Hepatocyte (in vitro differentiated cells): ENCODE results near the gene SIGLEC10. TPM values are rescaled to one million over a fixed set of nuclear protein-coding genes. Genes with fewer than 3 reads are reported as not detected.
"Not testable (repeated sequence)": the region's sequence is repeated elsewhere in the genome, so short reads cannot be mapped to it uniquely, and the experiment has no call there.

ENCODE experiments used
- DNase-seq: peaks from one replicate; pipeline ENCODE4 v3.0.0-alpha.2; 2016; ENCODE audit warnings: low spot score
- H2AFZ ChIP-seq: fragments of 200-600 bp; sonication (generic); 2 replicates; pipeline ENCODE4 v1.6.0; 2016; ENCODE audit warnings: antibody characterized with exemption, mild to moderate bottlenecking
- H3K27ac ChIP-seq: fragments of 200-600 bp; sonication (generic); 2 replicates; pipeline ENCODE4 v1.5.1; 2016; ENCODE audit warnings: mild to moderate bottlenecking
- H3K27me3 ChIP-seq: fragments of 200-600 bp; sonication (generic); 2 replicates; pipeline ENCODE4 v1.6.1; 2016
- H3K36me3 ChIP-seq: fragments of 200-600 bp; sonication (generic); replicated peaks from 2 replicates; pipeline ENCODE4 v1.5.1; 2016; ENCODE audit warnings: low read depth; ENCODE audit not compliant: insufficient read depth
- H3K4me1 ChIP-seq: fragments of 200-600 bp; sonication (generic); 2 replicates; pipeline ENCODE4 v1.5.1; 2016; ENCODE audit warnings: mild to moderate bottlenecking, moderate library complexity; ENCODE audit not compliant: insufficient read depth
- H3K4me2 ChIP-seq: fragments of 200-600 bp; sonication (generic); 2 replicates; pipeline ENCODE4 v1.6.0; 2016
- H3K4me3 ChIP-seq: fragments of 200-600 bp; sonication (generic); 2 replicates; pipeline ENCODE4 v1.5.1; 2016; ENCODE audit warnings: mild to moderate bottlenecking
- H3K79me2 ChIP-seq: fragments of 200-600 bp; sonication (generic); 2 replicates; pipeline ENCODE4 v1.6.0; 2017; ENCODE audit warnings: mild to moderate bottlenecking
- H3K9me2 ChIP-seq: fragments of 200-600 bp; sonication (generic); replicated peaks from 2 replicates; pipeline ENCODE4 v1.6.0; 2017; ENCODE audit warnings: mild to moderate bottlenecking; ENCODE audit not compliant: insufficient read depth
- H3K9me3 ChIP-seq: fragments of 200-600 bp; sonication (generic); 2 replicates; pipeline ENCODE4 v1.5.1; 2016; ENCODE audit warnings: low read depth, mild to moderate bottlenecking
- H4K20me1 ChIP-seq: fragments of 200-600 bp; sonication (generic); 2 replicates; pipeline ENCODE4 v1.6.0; 2016; ENCODE audit warnings: mild to moderate bottlenecking; ENCODE audit not compliant: insufficient read depth, poor library complexity, severe bottlenecking
- CTCF ChIP-seq: fragments of 200-600 bp; sonication (generic); IDR thresholded peaks from 2 replicates; pipeline ENCODE4 v1.5.1; 2016; ENCODE audit warnings: antibody characterized with exemption, mild to moderate bottlenecking; ENCODE audit not compliant: poor library complexity
- EZH2 ChIP-seq: fragments of 200-600 bp; sonication (generic); IDR thresholded peaks from 2 replicates; pipeline ENCODE4 v1.6.1; 2016; ENCODE audit warnings: antibody characterized with exemption, mild to moderate bottlenecking, borderline replicate concordance
- EZH2phosphoT487 ChIP-seq: fragments of 200-600 bp; sonication (generic); IDR thresholded peaks from one replicate; pipeline ENCODE4 v1.6.1; 2018; ENCODE audit warnings: antibody characterized with exemption, mild to moderate bottlenecking, low read depth, moderate library complexity; ENCODE audit not compliant: unreplicated experiment, severe bottlenecking
- WGBS: methylation state at CpG from one replicate; pipeline ENCODE4 v1.1.6; 2016; ENCODE audit warnings: low lambda C conversion rate; ENCODE audit errors: missing lambda C conversion rate; 5-methylcytosine and 5-hydroxymethylcytosine counted together
- polyA plus RNA-seq: library from polyadenylated mRNA; unstranded; fragments of >200 nt; fragmentation: Nextera tagmentation; extraction: Ambion mirVana; gene quantifications from 2 replicates; pipeline ENCODE4 v1.2.1, GENCODE V29; 2016
- total RNA-seq: library from RNA; depleted of rRNA; stranded (reverse); fragments of >200 nt; gene quantifications from 2 replicates; pipeline ENCODE4 v1.2.3, GENCODE V29; 2014

The SIGLEC10 gene
- total and polyA plus RNA-seq, 2 experiments from 2014 or later: 1.6 TPM; not detected in 1

DNA sequence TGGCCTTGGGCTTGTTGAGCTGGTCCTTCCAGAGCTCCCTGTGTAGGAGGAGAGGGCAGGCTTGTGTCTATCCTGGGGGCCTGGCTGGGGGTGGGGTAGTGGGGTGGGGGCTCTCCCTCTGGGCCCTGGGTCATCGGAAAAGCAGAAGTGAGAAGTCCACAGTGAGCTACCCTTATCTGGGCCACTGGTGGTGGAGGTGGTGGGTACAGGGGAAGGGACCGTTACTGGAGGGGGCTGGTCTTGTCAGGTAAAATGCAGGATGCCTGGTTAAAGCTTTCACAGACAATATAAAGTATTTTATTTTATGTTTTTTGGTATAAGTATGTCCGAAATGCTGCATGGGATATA lies 342 bp upstream of the SIGLEC10 start:
- no peak for TF ChIP-seq EZH2phosphoT487
- no peak for TF ChIP-seq EZH2
- no peak for TF ChIP-seq CTCF
- H3K9me3 ChIP-seq: no peaks in the 10 kb centered on the region
- H3K4me3 ChIP-seq: no peak overlapping the region
- no peaks in the 10 kb centered on the region for H4K20me1 ChIP-seq
- H3K79me2 ChIP-seq: no peaks in the 10 kb centered on the region
- WGBS: 88% methylated on average over 2 of the region's 3 CpGs
- no peak overlapping the region for H3K27ac ChIP-seq
- H3K4me1 ChIP-seq: no peaks in the 10 kb centered on the region
- no peaks in the 10 kb centered on the region for H3K36me3 ChIP-seq
- no peaks in the 10 kb centered on the region for H3K9me2 ChIP-seq
- no peak overlapping the region for H2AFZ ChIP-seq
- H3K27me3 ChIP-seq: no peaks in the 10 kb centered on the region
- no peak overlapping the region for H3K4me2 ChIP-seq
- no peak for DNase-seq

DNA sequence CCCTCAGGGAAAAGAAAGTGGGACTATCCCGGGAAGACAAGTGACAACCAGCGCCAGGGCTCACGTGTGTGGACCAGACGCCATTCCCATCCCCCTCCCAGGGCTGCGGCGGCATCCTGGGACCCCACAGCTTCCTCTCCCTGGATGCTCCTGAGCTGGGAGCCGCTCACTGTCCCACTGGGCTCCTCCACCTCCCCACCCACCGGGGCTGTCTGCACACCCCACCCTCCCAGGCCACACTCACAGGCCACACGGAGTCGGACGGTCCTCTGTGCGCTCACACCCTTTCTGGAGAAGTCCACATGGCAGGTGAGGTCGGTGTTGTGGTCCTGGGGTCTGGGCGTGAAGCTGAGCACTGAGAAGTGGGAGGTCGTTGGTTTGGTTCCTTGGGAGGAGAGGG lies 1.0 kb downstream of the SIGLEC10 start:
- H3K27me3 ChIP-seq, DNase-seq, H3K9me2 ChIP-seq, H3K4me2 ChIP-seq, H3K27ac ChIP-seq, H3K4me1 ChIP-seq, H3K9me3 ChIP-seq, H4K20me1 ChIP-seq, H3K79me2 ChIP-seq, H2AFZ ChIP-seq, H3K36me3 ChIP-seq, H3K4me3 ChIP-seq: not testable (repeated sequence)
- WGBS: 83% methylated on average over 15 of the region's 15 CpGs

DNA sequence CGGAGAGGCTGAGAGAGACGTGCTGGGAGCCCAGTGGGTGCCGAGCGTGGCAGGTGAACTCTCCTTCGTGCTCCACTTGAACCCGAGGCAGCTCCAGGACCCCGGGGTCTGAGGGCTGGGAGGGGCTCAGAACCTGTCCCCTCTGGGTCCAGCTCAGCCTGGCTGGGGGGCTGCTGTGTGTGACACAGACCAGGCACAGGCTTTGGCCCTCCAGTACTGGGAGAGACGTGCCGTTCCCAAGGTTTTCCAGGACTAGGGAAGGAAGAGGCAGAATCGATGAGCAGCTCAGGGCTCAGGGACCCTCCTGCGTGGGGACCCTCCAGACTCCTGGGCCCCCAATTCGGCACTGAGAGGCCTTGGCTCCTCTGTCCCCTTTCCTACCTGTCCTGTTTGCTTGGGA lies 2.3 kb downstream of the SIGLEC10 start:
- no peaks in the 10 kb centered on the region for H4K20me1 ChIP-seq

DNA sequence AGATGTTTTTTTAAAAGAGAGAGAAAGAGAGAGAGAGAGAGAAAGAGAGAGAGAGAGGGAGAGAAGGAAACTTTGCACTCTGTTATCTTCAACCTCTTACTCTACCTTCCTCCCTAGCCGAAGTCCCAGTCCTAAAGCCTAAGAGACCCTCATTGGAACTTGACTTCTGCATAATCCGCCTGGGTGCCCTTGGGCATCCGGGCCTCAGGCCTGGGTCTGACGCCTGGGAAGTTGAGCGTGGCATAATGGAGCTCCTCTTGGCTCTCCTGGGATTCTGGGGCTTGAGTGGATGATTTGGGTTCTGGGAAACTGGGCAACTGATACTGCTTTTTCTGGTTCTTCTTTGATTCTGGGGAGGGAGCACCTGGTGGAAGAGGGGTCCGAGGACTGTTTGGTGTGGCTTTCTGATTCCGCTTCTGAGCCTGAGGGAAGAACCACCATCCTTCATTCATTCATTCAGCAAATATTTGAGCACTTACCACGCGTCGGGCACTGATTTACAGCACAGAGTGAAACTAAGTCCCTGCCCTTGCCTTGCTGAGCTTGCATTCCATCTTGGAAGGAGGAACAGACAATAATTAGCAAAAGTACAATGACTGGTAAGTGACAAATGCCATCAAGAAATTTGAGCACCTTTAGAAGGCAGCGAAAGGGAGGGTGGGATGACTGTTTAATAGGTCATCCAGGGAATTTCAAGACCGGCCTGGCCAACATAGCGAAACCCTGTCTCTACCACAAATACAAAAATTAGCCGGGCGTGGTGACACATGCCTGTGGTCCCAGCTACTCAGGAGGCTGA lies 6.3 kb downstream of the SIGLEC10 start:
- 91% methylated on average over 15 of the region's 15 CpGs for WGBS
- Histone ChIP-seq H3K79me2 (no peaks in the 10 kb centered on the region), H3K4me1 (no peaks in the 10 kb centered on the region), H3K36me3 (no peaks in the 10 kb centered on the region), H3K27ac (no peak overlapping the region), H3K9me2 (no peaks in the 10 kb centered on the region), H3K4me3 (no peak overlapping the region), H2AFZ (no peak overlapping the region), H3K4me2 (no peak overlapping the region), H3K27me3 (no peaks in the 10 kb centered on the region), H4K20me1 (no peaks in the 10 kb centered on the region), H3K9me3 (no peaks in the 10 kb centered on the region)
- no peak for DNase-seq
- no peak for TF ChIP-seq CTCF
- no peak for TF ChIP-seq EZH2
- TF ChIP-seq EZH2phosphoT487: no peak

More for the DNA sequence above, 2.3 kb downstream of the SIGLEC10 start:
- Histone ChIP-seq H3K79me2 (no peaks in the 10 kb centered on the region), H3K27ac (no peak overlapping the region), H3K9me3 (no peaks in the 10 kb centered on the region), H2AFZ (no peak overlapping the region), H3K27me3 (no peaks in the 10 kb centered on the region), H3K4me2 (no peak overlapping the region), H3K36me3 (no peaks in the 10 kb centered on the region), H3K4me3 (no peak overlapping the region), H3K4me1 (no peaks in the 10 kb centered on the region), H3K9me2 (no peaks in the 10 kb centered on the region)
- no peak for DNase-seq
- 83% methylated on average over 9 of the region's 12 CpGs for WGBS
- no peak for TF ChIP-seq CTCF
